Measurements from ENCODE around the gene PRKAR2B.
"Not testable (repeated sequence)": the region's sequence is repeated elsewhere in the genome, so short reads cannot be mapped to it uniquely, and the experiment has no call there.

The PRKAR2B gene

GRCh38 chr7:107029061-107029763 lies 15.3 kb upstream of the PRKAR2B start:
- DNase-seq = no peak

GRCh38 chr7:107029764-107030286 lies 14.7 kb upstream of the PRKAR2B start:
- DNase-seq = no peak

GRCh38 chr7:107032050-107032449 lies 12.5 kb upstream of the PRKAR2B start:
- no peak for DNase-seq

- no peak for DNase-seq
Observed at GRCh38 chr7:107032720-107033438, 11.6 kb upstream of the PRKAR2B start.

GRCh38 chr7:107034553-107034952 lies 10.0 kb upstream of the PRKAR2B start:
- no peak for DNase-seq

- no peak for DNase-seq
Observed at GRCh38 chr7:107035446-107035845, 9.1 kb upstream of the PRKAR2B start.

GRCh38 chr7:107036535-107036934 lies 8.0 kb upstream of the PRKAR2B start:
- no peak for DNase-seq

GRCh38 chr7:107037717-107038603 lies 6.5 kb upstream of the PRKAR2B start:
- DNase-seq = no peak

GRCh38 chr7:107039199-107039900 lies 5.2 kb upstream of the PRKAR2B start:
- DNase-seq = no peak

GRCh38 chr7:107041097-107041496 lies 3.4 kb upstream of the PRKAR2B start:
- no peak for DNase-seq

GRCh38 chr7:107041764-107042163 lies 2.7 kb upstream of the PRKAR2B start:
- not testable (repeated sequence) for DNase-seq

GRCh38 chr7:107042326-107042910 lies 2.1 kb upstream of the PRKAR2B start:
- DNase-seq = not testable (repeated sequence)

GRCh38 chr7:107043491-107043890 lies 1.0 kb upstream of the PRKAR2B start:
- DNase-seq = no peak

GRCh38 chr7:107043921-107044346 lies 571 bp upstream of the PRKAR2B start:
- no peak for DNase-seq

GRCh38 chr7:107045195-107045960 lies 873 bp downstream of the PRKAR2B start:
- no peak for DNase-seq

GRCh38 chr7:107045980-107046379 lies 1.5 kb downstream of the PRKAR2B start:
- DNase-seq = no peak

- DNase-seq = no peak
Observed at GRCh38 chr7:107046491-107047259, 2.2 kb downstream of the PRKAR2B start.

GRCh38 chr7:107047902-107048782 lies 3.6 kb downstream of the PRKAR2B start:
- DNase-seq = no peak

- DNase-seq = no peak
Observed at GRCh38 chr7:107048783-107049418, 4.4 kb downstream of the PRKAR2B start.
